A549 (cell line): ENCODE measurements around the gene EFNA5.

Source experiments
- CBX8 ChIP-seq: fragments of 200-600 bp; sonication (generic); IDR thresholded peaks from 2 replicates; pipeline ENCODE4 v1.6.1; 2016
- CHD4 ChIP-seq: fragments of 200-600 bp; sonication (generic); IDR thresholded peaks from 2 replicates; pipeline ENCODE4 v1.6.1; 2016; ENCODE audit warnings: antibody characterized with exemption, mild to moderate bottlenecking, borderline replicate concordance
- EP300 ChIP-seq, 2 experiments: fragments of >200 bp; sonication (Bioruptor Twin); formaldehyde crosslinking; IDR thresholded peaks; 2 replicates in 1 of 2; 3 replicates in 1 of 2; pipeline ENCODE4 v1.6.1; 2016 to 2017
- MAFK ChIP-seq: fragments of 450-650 bp; IDR thresholded peaks from 2 replicates; pipeline ENCODE4 v1.6.1; 2014; ENCODE audit not compliant: partially characterized antibody
- MAX ChIP-seq: IDR thresholded peaks from 2 replicates; pipeline ENCODE4 v1.6.1; 2012
- MAZ ChIP-seq: fragments of 150-350 bp; IDR thresholded peaks from 2 replicates; pipeline ENCODE4 v1.6.1; 2014; ENCODE audit warnings: antibody characterized with exemption, low read depth, low read length, borderline replicate concordance
- NFE2L2 ChIP-seq: fragments of 150-350 bp; conservative IDR thresholded peaks from 2 replicates; pipeline ENCODE4 v1.6.1; 2014; ENCODE audit warnings: low read length
- POLR2A ChIP-seq: IDR thresholded peaks from 2 replicates; pipeline ENCODE4 v1.6.1; 2012; ENCODE audit warnings: mild to moderate bottlenecking, low read length
- TF ChIP-seq, protein P1 (sequence below): fragments of >200 bp; sonication (Bioruptor Twin); formaldehyde crosslinking; IDR thresholded peaks from 3 replicates; pipeline ENCODE4 v1.5.1; 2016

- TF ChIP-seq CHD4 = no peak
- no peak for TF ChIP-seq POLR2A
- no peak for TF ChIP-seq MAFK
- TF ChIP-seq MAZ = no peak
- TF ChIP-seq, protein P1, sequence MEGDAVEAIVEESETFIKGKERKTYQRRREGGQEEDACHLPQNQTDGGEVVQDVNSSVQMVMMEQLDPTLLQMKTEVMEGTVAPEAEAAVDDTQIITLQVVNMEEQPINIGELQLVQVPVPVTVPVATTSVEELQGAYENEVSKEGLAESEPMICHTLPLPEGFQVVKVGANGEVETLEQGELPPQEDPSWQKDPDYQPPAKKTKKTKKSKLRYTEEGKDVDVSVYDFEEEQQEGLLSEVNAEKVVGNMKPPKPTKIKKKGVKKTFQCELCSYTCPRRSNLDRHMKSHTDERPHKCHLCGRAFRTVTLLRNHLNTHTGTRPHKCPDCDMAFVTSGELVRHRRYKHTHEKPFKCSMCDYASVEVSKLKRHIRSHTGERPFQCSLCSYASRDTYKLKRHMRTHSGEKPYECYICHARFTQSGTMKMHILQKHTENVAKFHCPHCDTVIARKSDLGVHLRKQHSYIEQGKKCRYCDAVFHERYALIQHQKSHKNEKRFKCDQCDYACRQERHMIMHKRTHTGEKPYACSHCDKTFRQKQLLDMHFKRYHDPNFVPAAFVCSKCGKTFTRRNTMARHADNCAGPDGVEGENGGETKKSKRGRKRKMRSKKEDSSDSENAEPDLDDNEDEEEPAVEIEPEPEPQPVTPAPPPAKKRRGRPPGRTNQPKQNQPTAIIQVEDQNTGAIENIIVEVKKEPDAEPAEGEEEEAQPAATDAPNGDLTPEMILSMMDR = no peak
- no peak for TF ChIP-seq CBX8
- TF ChIP-seq EP300 (IDR thresholded peaks at IDR 0.05) = no peak
- TF ChIP-seq NFE2L2 = no peak
- TF ChIP-seq MAX = no peak
These were observed 136.5 kb downstream of the EFNA5 start for GRCh38 chr5:107533910-107534876.
